ENCODE data around the gene SLC8A1. TPM values are rescaled to one million over a fixed set of nuclear protein-coding genes. Genes with fewer than 3 reads are reported as not detected.
A peak's percentile ranks its signal among the peaks of the same experiment; 100 is the strongest.

The SLC8A1 gene
- total RNA-seq, 1 donor from 2014 or later, result 34.8 TPM

DNA sequence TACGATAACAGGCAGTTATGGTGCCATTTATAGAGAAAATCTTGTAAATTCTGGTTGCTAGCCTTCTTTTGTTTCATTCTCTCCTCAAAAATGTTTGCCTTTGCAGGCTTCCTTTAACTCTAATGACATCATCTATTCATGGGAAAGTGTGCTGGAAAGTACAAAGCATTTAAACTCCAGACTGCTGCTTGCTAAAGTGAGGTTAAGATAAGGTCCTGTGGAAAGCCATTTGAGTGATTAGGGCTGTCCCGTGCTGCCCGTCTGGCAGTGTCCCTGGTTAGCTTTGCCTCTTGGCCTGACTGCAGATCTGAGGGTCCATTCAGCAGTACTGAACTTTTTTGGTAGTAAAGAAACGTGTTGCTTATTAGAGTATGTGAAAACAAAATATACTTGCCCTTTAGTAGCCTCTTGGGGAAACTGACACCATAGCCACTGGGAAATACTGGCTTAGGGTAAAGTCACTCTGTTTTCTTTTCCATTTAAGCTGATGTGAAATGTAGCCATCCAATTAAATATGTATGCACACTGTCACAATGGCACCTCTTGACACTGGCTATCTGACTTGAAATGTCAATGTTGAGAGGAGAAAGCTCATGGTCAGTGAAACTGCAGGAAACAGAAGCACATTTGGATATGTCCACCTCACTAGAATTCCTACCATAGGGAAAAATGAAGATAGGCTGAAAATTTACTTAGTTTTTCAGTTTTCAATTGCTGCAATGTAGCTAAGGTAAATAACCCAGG is 321.5 kb downstream of the SLC8A1 start:
- Histone ChIP-seq H3K36me3 (ENCODE audit: insufficient read depth, low read length) (no peaks in the 10 kb centered on the region), H2AFZ (ENCODE audit: low read depth, low read length) (no peak overlapping the region), H3K4me1 (ENCODE audit: insufficient read depth, low read length) (peaks cover 23% of the 10 kb centered on the region), H3K4me3 (ENCODE audit: insufficient read depth, low read depth, low read length) (no peak overlapping the region), H3K79me2 (ENCODE audit: insufficient read depth, low read length) (no peaks in the 10 kb centered on the region), H3K27ac (ENCODE audit: low read depth, low read length) (peak overlapping the region; percentile 32), H3K27me3 (ENCODE audit: insufficient read depth, low read length) (no peaks in the 10 kb centered on the region), H3K4me2 (ENCODE audit: low read length) (peak overlapping the region; percentile 12), H3K9ac (ENCODE audit: low read length) (no peak overlapping the region), H4K20me1 (ENCODE audit: insufficient read depth, low read length) (no peaks in the 10 kb centered on the region), H3K9me3 (ENCODE audit: insufficient read depth, low read depth, low read length) (no peaks in the 10 kb centered on the region)
- peak; percentile 80 for DNase-seq (ENCODE audit: low read depth)
- H3K4me3 Mint-ChIP-seq (ENCODE audit: unreplicated experiment), result no peak overlapping the region
- peaks cover 22% of the 10 kb centered on the region for H3K4me1 Mint-ChIP-seq (ENCODE audit: low read depth, unreplicated experiment)
- peaks cover 6% of the 10 kb centered on the region for H3K36me3 Mint-ChIP-seq (ENCODE audit: low read depth, unreplicated experiment)
- no peak for FAIRE-seq
- H3K27ac Mint-ChIP-seq (ENCODE audit: unreplicated experiment), result peak overlapping the region; percentile 67
- H3K9me3 Mint-ChIP-seq (ENCODE audit: unreplicated experiment), result peaks cover 2% of the 10 kb centered on the region
- no peak for TF ChIP-seq EZH2 (IDR thresholded peaks at IDR 0.05; ENCODE audit: insufficient read depth, low read length)
- TF ChIP-seq, protein P1, sequence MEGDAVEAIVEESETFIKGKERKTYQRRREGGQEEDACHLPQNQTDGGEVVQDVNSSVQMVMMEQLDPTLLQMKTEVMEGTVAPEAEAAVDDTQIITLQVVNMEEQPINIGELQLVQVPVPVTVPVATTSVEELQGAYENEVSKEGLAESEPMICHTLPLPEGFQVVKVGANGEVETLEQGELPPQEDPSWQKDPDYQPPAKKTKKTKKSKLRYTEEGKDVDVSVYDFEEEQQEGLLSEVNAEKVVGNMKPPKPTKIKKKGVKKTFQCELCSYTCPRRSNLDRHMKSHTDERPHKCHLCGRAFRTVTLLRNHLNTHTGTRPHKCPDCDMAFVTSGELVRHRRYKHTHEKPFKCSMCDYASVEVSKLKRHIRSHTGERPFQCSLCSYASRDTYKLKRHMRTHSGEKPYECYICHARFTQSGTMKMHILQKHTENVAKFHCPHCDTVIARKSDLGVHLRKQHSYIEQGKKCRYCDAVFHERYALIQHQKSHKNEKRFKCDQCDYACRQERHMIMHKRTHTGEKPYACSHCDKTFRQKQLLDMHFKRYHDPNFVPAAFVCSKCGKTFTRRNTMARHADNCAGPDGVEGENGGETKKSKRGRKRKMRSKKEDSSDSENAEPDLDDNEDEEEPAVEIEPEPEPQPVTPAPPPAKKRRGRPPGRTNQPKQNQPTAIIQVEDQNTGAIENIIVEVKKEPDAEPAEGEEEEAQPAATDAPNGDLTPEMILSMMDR (IDR thresholded peaks at IDR 0.05; ENCODE audit: insufficient read depth, low read depth, low read length), result no peak
- no peaks in the 10 kb centered on the region for H3K27me3 Mint-ChIP-seq (ENCODE audit: low read depth, unreplicated experiment)

DNA sequence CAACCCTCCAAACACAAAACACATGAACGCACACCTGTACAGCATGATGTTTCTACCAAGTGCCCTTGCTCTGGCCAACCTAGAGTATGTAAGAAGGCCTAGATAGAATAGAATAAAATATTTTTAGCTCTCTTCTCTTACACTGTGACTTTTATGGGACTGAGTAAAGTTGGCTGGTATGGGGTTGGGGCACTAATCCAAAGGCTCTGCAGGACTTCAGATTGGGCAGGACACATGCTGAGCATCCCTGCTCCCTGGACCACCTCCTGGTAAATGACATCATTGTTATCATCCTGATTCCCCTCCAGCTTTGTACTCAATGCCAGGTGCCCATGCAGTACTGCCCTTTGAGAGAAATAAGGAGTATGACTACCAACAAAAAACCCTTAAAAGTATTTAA is 322.2 kb downstream of the SLC8A1 start:
- Histone ChIP-seq H3K79me2 (ENCODE audit: insufficient read depth, low read length) (no peaks in the 10 kb centered on the region), H3K27me3 (ENCODE audit: insufficient read depth, low read length) (no peaks in the 10 kb centered on the region), H3K4me3 (ENCODE audit: insufficient read depth, low read depth, low read length) (no peak overlapping the region), H3K4me2 (ENCODE audit: low read length) (peak overlapping the region; percentile 12), H3K27ac (ENCODE audit: low read depth, low read length) (peak overlapping the region; percentile 19), H4K20me1 (ENCODE audit: insufficient read depth, low read length) (no peaks in the 10 kb centered on the region), H2AFZ (ENCODE audit: low read depth, low read length) (no peak overlapping the region), H3K36me3 (ENCODE audit: insufficient read depth, low read length) (no peaks in the 10 kb centered on the region), H3K4me1 (ENCODE audit: insufficient read depth, low read length) (peaks cover 23% of the 10 kb centered on the region), H3K9me3 (ENCODE audit: insufficient read depth, low read depth, low read length) (no peaks in the 10 kb centered on the region), H3K9ac (ENCODE audit: low read length) (no peak overlapping the region)
- Mint-ChIP-seq H3K9me3 (ENCODE audit: unreplicated experiment) (peaks cover 2% of the 10 kb centered on the region), H3K27ac (ENCODE audit: unreplicated experiment) (peak overlapping the region; percentile 67), H3K27me3 (ENCODE audit: low read depth, unreplicated experiment) (no peaks in the 10 kb centered on the region), H3K36me3 (ENCODE audit: low read depth, unreplicated experiment) (peaks cover 6% of the 10 kb centered on the region), H3K4me1 (ENCODE audit: low read depth, unreplicated experiment) (peaks cover 22% of the 10 kb centered on the region), H3K4me3 (ENCODE audit: unreplicated experiment) (no peak overlapping the region)
- DNase-seq (ENCODE audit: low read depth), result no peak
- TF ChIP-seq, protein P1 (IDR thresholded peaks at IDR 0.05; ENCODE audit: insufficient read depth, low read depth, low read length), result no peak
- no peak for FAIRE-seq

DNA sequence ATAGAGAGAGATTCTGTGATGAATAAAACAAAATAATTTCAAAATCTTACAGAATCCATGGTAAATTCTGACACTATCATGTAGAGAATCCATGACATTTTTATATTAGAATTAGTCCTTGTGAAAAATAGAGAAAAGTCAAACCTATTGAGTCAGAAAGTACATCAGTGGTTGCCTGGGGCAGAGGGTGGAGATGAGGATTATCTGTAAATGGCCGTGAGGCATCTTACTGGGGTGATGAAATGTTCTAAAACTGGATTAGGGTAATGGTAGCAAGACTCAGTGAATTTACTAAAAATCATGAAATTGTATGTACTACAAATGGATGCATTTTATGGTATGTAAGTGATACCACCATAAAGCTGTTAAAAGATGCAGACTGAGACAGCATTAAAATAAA is 323.1 kb downstream of the SLC8A1 start:
- Mint-ChIP-seq H3K36me3 (ENCODE audit: low read depth, unreplicated experiment) (peaks cover 2% of the 10 kb centered on the region), H3K27ac (ENCODE audit: unreplicated experiment) (no peak overlapping the region), H3K4me1 (ENCODE audit: low read depth, unreplicated experiment) (peaks cover 22% of the 10 kb centered on the region), H3K9me3 (ENCODE audit: unreplicated experiment) (peaks cover 2% of the 10 kb centered on the region), H3K27me3 (ENCODE audit: low read depth, unreplicated experiment) (no peaks in the 10 kb centered on the region), H3K4me3 (ENCODE audit: unreplicated experiment) (no peak overlapping the region)
- H3K9ac ChIP-seq (ENCODE audit: low read length), result no peak overlapping the region
- H3K4me1 ChIP-seq (ENCODE audit: insufficient read depth, low read length), result peaks cover 23% of the 10 kb centered on the region
- no peaks in the 10 kb centered on the region for H3K79me2 ChIP-seq (ENCODE audit: insufficient read depth, low read length)
- no peaks in the 10 kb centered on the region for H4K20me1 ChIP-seq (ENCODE audit: insufficient read depth, low read length)
- H3K27me3 ChIP-seq (ENCODE audit: insufficient read depth, low read length), result no peaks in the 10 kb centered on the region
- TF ChIP-seq EZH2 (IDR thresholded peaks at IDR 0.05; ENCODE audit: insufficient read depth, low read length), result no peak
- TF ChIP-seq, protein P1 (IDR thresholded peaks at IDR 0.05; ENCODE audit: insufficient read depth, low read depth, low read length), result no peak
- H3K4me2 ChIP-seq (ENCODE audit: low read length), result no peak overlapping the region
- FAIRE-seq (no peak), DNase-seq (ENCODE audit: low read depth) (no peak)
- peak overlapping the region; percentile 50 for H3K27ac ChIP-seq (ENCODE audit: low read depth, low read length)
- H3K9me3 ChIP-seq (ENCODE audit: insufficient read depth, low read depth, low read length), result no peaks in the 10 kb centered on the region
- H3K36me3 ChIP-seq (ENCODE audit: insufficient read depth, low read length), result no peaks in the 10 kb centered on the region
- H3K4me3 ChIP-seq (ENCODE audit: insufficient read depth, low read depth, low read length), result no peak overlapping the region
- H2AFZ ChIP-seq (ENCODE audit: low read depth, low read length), result no peak overlapping the region

Measured in astrocyte (in vitro differentiated cells and primary cell).